Endodermal cell (in vitro differentiated cells): ENCODE measurements around the gene JAG2. TPM values are rescaled to one million over a fixed set of nuclear protein-coding genes. Genes with fewer than 3 reads are reported as not detected.

Experiments
- DNase-seq: peaks from one replicate; pipeline ENCODE4 v3.0.0-alpha.2; 2017
- H3K27ac ChIP-seq: 2 replicates; pipeline ENCODE4 v1.5.1; 2013; ENCODE audit warnings: mild to moderate bottlenecking, low read depth, low read length, moderate library complexity
- H3K27me3 ChIP-seq: 2 replicates; pipeline ENCODE4 v1.6.1; 2013; ENCODE audit warnings: mild to moderate bottlenecking, low read length, moderate library complexity; ENCODE audit not compliant: insufficient read depth, control insufficient read depth, poor library complexity, severe bottlenecking
- H3K36me3 ChIP-seq: 2 replicates; pipeline ENCODE4 v1.7.0; 2013; ENCODE audit warnings: mild to moderate bottlenecking, low read length, moderate library complexity; ENCODE audit not compliant: control insufficient read depth, insufficient read depth
- H3K4me1 ChIP-seq: one replicate; pipeline ENCODE4 v1.7.0; 2013; ENCODE audit warnings: low read length; ENCODE audit not compliant: control insufficient read depth, insufficient read depth
- H3K4me3 ChIP-seq: 2 replicates; pipeline ENCODE4 v1.5.1; 2013; ENCODE audit warnings: mild to moderate bottlenecking, low read length, moderate library complexity
- H3K9ac ChIP-seq: 2 replicates; pipeline ENCODE4 v1.6.1; 2013; ENCODE audit warnings: mild to moderate bottlenecking, low read length, moderate library complexity; ENCODE audit not compliant: poor library complexity, severe bottlenecking; ENCODE audit errors: extremely low read depth
- H3K9me3 ChIP-seq: 2 replicates; pipeline ENCODE4 v1.6.1; 2013; ENCODE audit warnings: mild to moderate bottlenecking, low read length, moderate library complexity; ENCODE audit not compliant: control insufficient read depth
- H3K27ac Mint-ChIP-seq: 2 replicates; pipeline ENCODE4 v1.8.0; 2020; ENCODE audit warnings: mixed read lengths
- H3K27me3 Mint-ChIP-seq: 2 replicates; pipeline ENCODE4 v1.8.0; 2021; ENCODE audit warnings: mild to moderate bottlenecking, mixed read lengths; ENCODE audit not compliant: insufficient read depth
- H3K36me3 Mint-ChIP-seq: 2 replicates; pipeline ENCODE4 v1.8.0; 2020; ENCODE audit warnings: low read depth, mixed read lengths
- H3K4me1 Mint-ChIP-seq: 2 replicates; pipeline ENCODE4 v1.8.0; 2020; ENCODE audit warnings: mixed read lengths
- H3K4me3 Mint-ChIP-seq: 2 replicates; pipeline ENCODE4 v1.8.0; 2020; ENCODE audit warnings: mild to moderate bottlenecking, moderate library complexity, mixed read lengths
- H3K9me3 Mint-ChIP-seq: 2 replicates; pipeline ENCODE4 v1.8.0; 2020; ENCODE audit warnings: mild to moderate bottlenecking, mixed read lengths
- CTCF ChIP-seq: fragments of 200-600 bp; sonication (generic); conservative IDR thresholded peaks from 2 replicates; pipeline ENCODE4 v1.5.0; 2021; ENCODE audit warnings: antibody characterized with exemption, mild to moderate bottlenecking
- WGBS, 2 experiments: methylation state at CpG; one replicate each; pipeline versions ENCODE4 v1.1.5 to v1.1.7; 2013; ENCODE audit warnings: missing lambda C conversion rate in 2 of 2, mixed read lengths in 1 of 2; ENCODE audit not compliant: insufficient coverage in 1 of 2, insufficient read length in 1 of 2; 5-methylcytosine and 5-hydroxymethylcytosine counted together
- total RNA-seq, 2 donors: library from RNA; stranded (reverse); fragmentation: NEBNext Ultra II Directional in 1 of 2; extraction: Animal tissue kit (Norgen Biotek cat#: 25700) in 1 of 2; gene quantifications; 2 replicates in 1 of 2; 3 replicates in 1 of 2; pipeline ENCODE4 v1.2.1, GENCODE V29; 2021

The JAG2 gene
- total RNA-seq, 2 donors from 2014 or later = 6.4 TPM

- Mint-ChIP-seq H3K27me3 (no peaks in the 10 kb centered on the region), H3K36me3 (no peaks in the 10 kb centered on the region), H3K27ac (no peak overlapping the region), H3K4me1 (no peaks in the 10 kb centered on the region), H3K4me3 (no peak overlapping the region), H3K9me3 (no peaks in the 10 kb centered on the region)
- H3K4me1 ChIP-seq = no peaks in the 10 kb centered on the region
- H3K9ac ChIP-seq = no peak overlapping the region
- H3K9me3 ChIP-seq = no peaks in the 10 kb centered on the region
- 88% methylated on average over 41 to 48 of the region's 48 CpGs for WGBS, 2 experiments
- TF ChIP-seq CTCF = no peak
- no peak overlapping the region for H3K4me3 ChIP-seq
- no peaks in the 10 kb centered on the region for H3K27me3 ChIP-seq
- DNase-seq = no peak
- H3K36me3 ChIP-seq = no peaks in the 10 kb centered on the region
- H3K27ac ChIP-seq = no peak overlapping the region
Measured at GRCh38 chr14:105155681-105156413, 12.7 kb downstream of the JAG2 start.

DNA sequence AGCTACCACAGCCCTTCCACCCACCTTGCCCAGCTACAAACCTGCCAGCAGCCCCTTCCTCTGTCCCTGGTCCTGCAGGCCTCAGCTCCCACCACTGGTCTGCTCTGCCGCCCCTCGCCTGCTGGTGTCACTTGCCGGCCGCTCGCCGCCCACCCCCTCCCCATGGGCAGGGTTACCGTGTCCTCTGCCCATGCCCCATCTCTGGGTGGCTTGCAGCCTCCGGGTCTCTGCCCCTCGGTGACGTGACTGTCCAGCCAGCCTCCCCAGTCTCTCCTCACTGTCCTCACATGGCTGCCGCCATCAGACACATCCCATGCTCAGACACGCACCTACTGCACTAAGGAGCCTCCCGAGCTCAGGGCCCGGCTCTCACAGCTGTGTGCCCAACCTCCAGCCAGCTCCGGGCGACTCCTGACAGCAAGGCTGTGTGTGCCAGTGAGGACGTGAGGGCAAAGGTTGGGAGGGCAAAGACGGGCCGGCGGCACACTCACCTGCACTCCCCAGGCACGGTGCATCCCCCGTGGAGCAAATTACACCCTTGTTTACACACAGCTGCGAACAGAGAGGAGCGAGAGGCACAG lies 13.4 kb downstream of the JAG2 start:
- Mint-ChIP-seq H3K9me3 (no peaks in the 10 kb centered on the region), H3K36me3 (no peaks in the 10 kb centered on the region), H3K4me1 (no peaks in the 10 kb centered on the region), H3K27ac (no peak overlapping the region), H3K4me3 (no peak overlapping the region), H3K27me3 (no peaks in the 10 kb centered on the region)
- no peak for DNase-seq
- Histone ChIP-seq H3K4me1 (no peaks in the 10 kb centered on the region), H3K27me3 (no peaks in the 10 kb centered on the region), H3K27ac (no peak overlapping the region), H3K36me3 (no peaks in the 10 kb centered on the region), H3K4me3 (no peak overlapping the region), H3K9me3 (no peaks in the 10 kb centered on the region), H3K9ac (no peak overlapping the region)
- WGBS, 2 experiments = 76 to 91% methylated on average over 9 to 24 of the region's 24 CpGs
- TF ChIP-seq CTCF = no peak

- TF ChIP-seq CTCF = no peak
- Histone ChIP-seq H3K27ac (no peak overlapping the region), H3K9ac (no peak overlapping the region), H3K27me3 (no peaks in the 10 kb centered on the region), H3K9me3 (no peaks in the 10 kb centered on the region), H3K36me3 (no peaks in the 10 kb centered on the region), H3K4me1 (no peaks in the 10 kb centered on the region), H3K4me3 (no peak overlapping the region)
- H3K4me3 Mint-ChIP-seq = no peak overlapping the region
- no peak overlapping the region for H3K27ac Mint-ChIP-seq
- no peak for DNase-seq
- 80 to 86% methylated on average over 8 to 12 of the region's 12 CpGs for WGBS, 2 experiments
- H3K27me3 Mint-ChIP-seq = no peaks in the 10 kb centered on the region
- no peaks in the 10 kb centered on the region for H3K4me1 Mint-ChIP-seq
- no peaks in the 10 kb centered on the region for H3K36me3 Mint-ChIP-seq
- H3K9me3 Mint-ChIP-seq = no peaks in the 10 kb centered on the region
Measured at GRCh38 chr14:105154476-105154871, 14.1 kb downstream of the JAG2 start.
